HepG2 (cell line): ENCODE measurements around the gene RIMOC1. TPM values are rescaled to one million over a fixed set of nuclear protein-coding genes. Genes with fewer than 3 reads are reported as not detected.

Experiments
- ATAC-seq: fragments of 200-7000 bp; cut with Tn5 transposase; 3 replicates; pipeline ENCODE4 v1.9.1; 2020; ENCODE audit warnings: mild to moderate bottlenecking, moderate library complexity
- BruUV-seq: library from RNA; stranded (reverse); fragments of 400-500 nt; replicated peaks from 2 replicates; lab custom pipeline; 2021; lab: Mats Ljungman, UMichigan
- CTCF ChIA-PET: fragments of 300-600 bp; formaldehyde crosslinking; extraction: SDS; loops from one replicate; lab custom pipeline; 2021; ENCODE audit warnings: low total read pairs, inconsistent platforms, low intra/inter-chr PET ratio; lab: Yijun Ruan, JAX
- POLR2A ChIA-PET: fragments of 350-600 bp; sonication (Branson Sonifier 250); formaldehyde crosslinking; loops from one replicate; lab custom pipeline; 2020; ENCODE audit warnings: antibody characterized with exemption, inconsistent platforms; lab: Yijun Ruan, JAX
- DNase-seq: peaks from one replicate; pipeline ENCODE4 v3.0.0-alpha.2; 2015; ENCODE audit warnings: low spot score
- FAIRE-seq: peaks from 3 replicates; lab custom pipeline; 2011; peaks lifted over from hg19 to GRCh38; lab: Jason Lieb, UNC
- H2AFZ ChIP-seq: one replicate; pipeline ENCODE4 v1.6.1; 2011; ENCODE audit warnings: low read length, inconsistent platforms
- H3K27ac ChIP-seq: fragments of 300-600 bp; 3 replicates; pipeline ENCODE4 v1.8.0; 2011; ENCODE audit warnings: mixed run types, mild to moderate bottlenecking, mixed read lengths, low read length, inconsistent platforms; ENCODE audit not compliant: insufficient read depth; ENCODE audit errors: extremely low read length
- H3K27me3 ChIP-seq, 2 experiments: fragments of 200-600 bp in 1 of 2; 2 replicates in 1 of 2; 3 replicates in 1 of 2; pipeline versions ENCODE4 v1.6.0 to v1.8.0; 2011; ENCODE audit warnings: low read length in 2 of 2, mild to moderate bottlenecking in 2 of 2, moderate library complexity in 2 of 2, inconsistent platforms in 1 of 2; ENCODE audit not compliant: insufficient read depth in 2 of 2, control insufficient read depth in 1 of 2
- H3K36me3 ChIP-seq, 2 experiments: fragments of 200-600 bp in 1 of 2; replicated peaks in 1 of 2; 2 replicates in 1 of 2; 3 replicates in 1 of 2; pipeline versions ENCODE4 v1.5.1 to v1.8.0; 2011; ENCODE audit warnings: low read length in 2 of 2, inconsistent platforms in 1 of 2; ENCODE audit not compliant: insufficient read depth in 2 of 2, control insufficient read depth in 1 of 2
- H3K4me1 ChIP-seq: 2 replicates; pipeline ENCODE4 v1.5.1; 2012; ENCODE audit warnings: low read length, inconsistent platforms; ENCODE audit not compliant: insufficient read depth
- H3K4me2 ChIP-seq: 2 replicates; pipeline ENCODE4 v1.6.0; 2011; ENCODE audit warnings: low read depth, low read length, inconsistent platforms
- H3K4me3 ChIP-seq, 3 experiments: fragments of 200-600 bp in 1 of 3; sonication (generic), shearing (Covaris generic) in 1 of 3; replicated peaks in 1 of 3; 2 replicates each; pipeline ENCODE4 v1.5.1; 2011 to 2016; ENCODE audit warnings: low read length in 3 of 3, inconsistent platforms in 2 of 3, low read depth in 2 of 3, mild to moderate bottlenecking in 2 of 3, control low read depth in 1 of 3, mixed read lengths in 1 of 3; ENCODE audit not compliant: insufficient read depth in 1 of 3
- H3K79me2 ChIP-seq: one replicate; pipeline ENCODE4 v1.6.1; 2011; ENCODE audit warnings: low read length, inconsistent platforms; ENCODE audit not compliant: insufficient read depth
- H3K9ac ChIP-seq: 2 replicates; pipeline ENCODE4 v1.6.0; 2011; ENCODE audit warnings: mild to moderate bottlenecking, low read depth, low read length, inconsistent platforms; ENCODE audit not compliant: insufficient read depth
- H3K9me3 ChIP-seq: 2 replicates; pipeline ENCODE4 v1.5.1; 2012; ENCODE audit warnings: mild to moderate bottlenecking, low read length
- H4K20me1 ChIP-seq: 2 replicates; pipeline ENCODE4 v1.6.0; 2011; ENCODE audit warnings: inconsistent platforms, mild to moderate bottlenecking, low read length, moderate library complexity; ENCODE audit not compliant: insufficient read depth
- ATF1 ChIP-seq: IDR thresholded peaks from 2 replicates; pipeline ENCODE4 v1.6.1; 2016; ENCODE audit warnings: mild to moderate bottlenecking, control low read depth
- DPF2 ChIP-seq: sonication (generic); formaldehyde crosslinking; IDR thresholded peaks from 2 replicates; pipeline ENCODE4 v1.4.0; 2020; ENCODE audit warnings: mild to moderate bottlenecking, low read depth, missing genetic modification reagents, borderline replicate concordance
- EEA1 ChIP-seq: sonication (generic); formaldehyde crosslinking; IDR thresholded peaks from 2 replicates; pipeline ENCODE4 v1.5.1; 2020; ENCODE audit warnings: mild to moderate bottlenecking, missing genetic modification reagents, borderline replicate concordance
- ERF ChIP-seq: IDR thresholded peaks from 2 replicates; pipeline ENCODE4 v1.6.1; 2018; ENCODE audit warnings: missing biosample characterization, missing genetic modification reagents
- ETV6 ChIP-seq: sonication (generic); formaldehyde crosslinking; conservative IDR thresholded peaks from 2 replicates; pipeline ENCODE4 v1.4.0; 2020; ENCODE audit warnings: missing genetic modification reagents
- FOXP1 ChIP-seq, 2 experiments: fragments of 450-650 bp in 1 of 2; IDR thresholded peaks; 2 replicates each; pipeline ENCODE4 v1.6.1; 2017 to 2018; ENCODE audit warnings: antibody characterized with exemption in 1 of 2
- GTF2F1 ChIP-seq: fragments of 150-350 bp; IDR thresholded peaks from 2 replicates; pipeline ENCODE4 v1.6.1; 2014; ENCODE audit warnings: low read length
- GZF1 ChIP-seq: sonication (generic); formaldehyde crosslinking; IDR thresholded peaks from 2 replicates; pipeline ENCODE4 v1.5.1; 2020; ENCODE audit warnings: mild to moderate bottlenecking, missing genetic modification reagents
- MTF2 ChIP-seq: sonication (generic); formaldehyde crosslinking; IDR thresholded peaks from 2 replicates; pipeline ENCODE4 v1.5.0; 2020; ENCODE audit warnings: missing genetic modification reagents, borderline replicate concordance
- RNF2 ChIP-seq: fragments of 450-650 bp; conservative IDR thresholded peaks from 2 replicates; pipeline ENCODE4 v1.6.1; 2016; ENCODE audit warnings: low read depth
- SYNCRIP ChIP-seq: fragments of 200-400 bp; formaldehyde crosslinking; IDR thresholded peaks from 2 replicates; pipeline ENCODE4 v1.6.1; 2018; ENCODE audit warnings: mild to moderate bottlenecking, low read depth, low read length; ENCODE audit not compliant: insufficient read depth
- TEF ChIP-seq: sonication (generic); formaldehyde crosslinking; IDR thresholded peaks from 2 replicates; pipeline ENCODE4 v1.5.0; 2020; ENCODE audit warnings: missing genetic modification reagents
- ZFYVE20 ChIP-seq: sonication (generic); formaldehyde crosslinking; IDR thresholded peaks from 2 replicates; pipeline ENCODE4 v1.8.0; 2023; ENCODE audit warnings: low read depth, mild to moderate bottlenecking, moderate library complexity, missing genetic modification reagents, borderline replicate concordance
- ZNF10 ChIP-seq: sonication (generic); formaldehyde crosslinking; IDR thresholded peaks from 2 replicates; pipeline ENCODE4 v1.4.0; 2020; ENCODE audit warnings: mild to moderate bottlenecking, low read depth, missing genetic modification reagents, borderline replicate concordance
- ZNF160 ChIP-seq: sonication (generic); formaldehyde crosslinking; IDR thresholded peaks from 2 replicates; pipeline ENCODE4 v1.8.0; 2022; ENCODE audit warnings: mild to moderate bottlenecking, inconsistent platforms, missing genetic modification reagents
- ZNF329 ChIP-seq: sonication (generic); formaldehyde crosslinking; IDR thresholded peaks from 2 replicates; pipeline ENCODE4 v1.9.0; 2021; ENCODE audit warnings: low read depth, mild to moderate bottlenecking, missing genetic modification reagents
- WGBS: methylation state at CpG from one replicate; pipeline ENCODE4 v1.1.6; 2017; ENCODE audit warnings: low lambda C conversion rate; 5-methylcytosine and 5-hydroxymethylcytosine counted together
- in situ Hi-C: cut with HindIII; loops from 2 replicates; pipeline ENCODE4 v1.10.0; 2017; ENCODE audit warnings: low pct_unique_long_range_greater_than_20kb; ENCODE audit not compliant: extremely low pct_ligation_motif_present
- intact Hi-C: fragments of 100-400 bp; cut with micrococcal nuclease; formaldehyde crosslinking; loops from one replicate; pipeline ENCODE4 v1.10.0; 2022; ENCODE audit not compliant: unreplicated experiment
- polyA plus RNA-seq, 8 experiments: library from polyadenylated mRNA; depleted of rRNA in 3 of 8; stranded (reverse) in 7 of 8; unstranded in 1 of 8; fragments of >200 nt; fragmentation: Illumina TruSeq in 4 of 8; extraction: Trizol in 4 of 8; gene quantifications; 2 replicates each; pipeline versions ENCODE4 v1.2.1 to v1.2.3, GENCODE V29; 2011 to 2016; ENCODE audit warnings: low read depth in 4 of 8, missing spikeins in 1 of 8, mixed read lengths in 1 of 8; ENCODE audit not compliant: insufficient read depth in 1 of 8
- total RNA-seq, 5 experiments: library from RNA; depleted of rRNA; stranded (reverse); fragments of >200 nt; fragmentation: Illumina TruSeq; extraction: Trizol; gene quantifications; 2 replicates each; pipeline ENCODE4 v1.2.3, GENCODE V29; 2016; ENCODE audit warnings: low read depth in 1 of 5
- TF ChIP-seq, protein P1 (sequence below): sonication (generic); formaldehyde crosslinking; IDR thresholded peaks from 2 replicates; pipeline ENCODE4 v1.4.0; 2020; ENCODE audit warnings: missing genetic modification reagents, borderline replicate concordance
- TF ChIP-seq, protein P2 (sequence below): sonication (generic); formaldehyde crosslinking; IDR thresholded peaks from 2 replicates; pipeline ENCODE4 v1.5.0; 2020; ENCODE audit warnings: mild to moderate bottlenecking, missing genetic modification reagents

RIMOC1 gene
- total and polyA plus RNA-seq, 2 of the 13 experiments (the other 11 are each of a cell fraction or from before 2014, with no cell fraction given): 16.3 to 16.9 TPM

DNA sequence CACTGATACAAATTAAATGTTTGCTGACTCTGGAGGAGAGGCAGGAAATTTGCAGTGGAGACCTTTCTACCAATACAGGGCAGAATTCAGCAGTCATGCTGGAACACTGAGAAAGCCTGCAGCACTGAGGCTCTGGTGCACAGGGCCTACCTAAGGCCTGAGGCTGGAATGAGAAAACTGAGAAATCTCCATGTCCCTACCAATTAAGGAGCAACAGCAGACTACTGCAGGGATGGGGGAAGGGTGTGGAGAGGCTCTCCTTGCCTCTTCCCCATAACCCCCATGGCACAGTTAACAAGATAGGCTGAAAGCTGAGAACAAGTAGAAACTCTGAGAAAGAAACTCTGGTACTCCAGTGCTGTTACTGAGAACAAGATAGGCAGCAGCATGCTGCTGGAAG, 31.4 kb downstream of the RIMOC1 start (continued):
- no peak for TF ChIP-seq ZNF10 (CRISPR knock-in tag)
- TF ChIP-seq ZFYVE20: no peak
- TF ChIP-seq GTF2F1: no peak
- TF ChIP-seq, protein P1, sequence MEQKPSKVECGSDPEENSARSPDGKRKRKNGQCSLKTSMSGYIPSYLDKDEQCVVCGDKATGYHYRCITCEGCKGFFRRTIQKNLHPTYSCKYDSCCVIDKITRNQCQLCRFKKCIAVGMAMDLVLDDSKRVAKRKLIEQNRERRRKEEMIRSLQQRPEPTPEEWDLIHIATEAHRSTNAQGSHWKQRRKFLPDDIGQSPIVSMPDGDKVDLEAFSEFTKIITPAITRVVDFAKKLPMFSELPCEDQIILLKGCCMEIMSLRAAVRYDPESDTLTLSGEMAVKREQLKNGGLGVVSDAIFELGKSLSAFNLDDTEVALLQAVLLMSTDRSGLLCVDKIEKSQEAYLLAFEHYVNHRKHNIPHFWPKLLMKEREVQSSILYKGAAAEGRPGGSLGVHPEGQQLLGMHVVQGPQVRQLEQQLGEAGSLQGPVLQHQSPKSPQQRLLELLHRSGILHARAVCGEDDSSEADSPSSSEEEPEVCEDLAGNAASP (CRISPR knock-in tag): no peak
- no peak for TF ChIP-seq SYNCRIP

- WGBS: 97% methylated on average over 1 of the region's 1 CpG
- FAIRE-seq: no peak
- intact Hi-C loops: no loop called here
These were observed 36.5 kb downstream of the RIMOC1 start for GRCh38 chr5:41940641-41941040.

More at GRCh38 chr5:41940641-41941040, 36.5 kb downstream of the RIMOC1 start:
- H3K79me2 ChIP-seq: no peaks in the 10 kb centered on the region
- ATAC-seq (no peak), DNase-seq (no peak)
- ChIA-PET POLR2A (no interaction called here), CTCF (no interaction called here)
- no peaks in the 10 kb centered on the region for H3K27me3 ChIP-seq
- H3K36me3 ChIP-seq: 0 out of 5 replicates have a peak, but pooled peaks cover 0 to under 1% of the 10 kb centered on the region in 2 experiments
- no peak overlapping the region for H3K4me2 ChIP-seq
- H4K20me1 ChIP-seq: no peaks in the 10 kb centered on the region
- no peak overlapping the region for H2AFZ ChIP-seq
- H3K4me1 ChIP-seq: no peaks in the 10 kb centered on the region
- H3K4me3 ChIP-seq: no peak overlapping the region
- H3K27ac ChIP-seq: no peak overlapping the region
- TF ChIP-seq DPF2: no peak
- no peak for TF ChIP-seq GZF1 (CRISPR knock-in tag)
- no peak for TF ChIP-seq ETV6
- no peak for TF ChIP-seq TEF
- TF ChIP-seq RNF2: no peak
- TF ChIP-seq, protein P2, sequence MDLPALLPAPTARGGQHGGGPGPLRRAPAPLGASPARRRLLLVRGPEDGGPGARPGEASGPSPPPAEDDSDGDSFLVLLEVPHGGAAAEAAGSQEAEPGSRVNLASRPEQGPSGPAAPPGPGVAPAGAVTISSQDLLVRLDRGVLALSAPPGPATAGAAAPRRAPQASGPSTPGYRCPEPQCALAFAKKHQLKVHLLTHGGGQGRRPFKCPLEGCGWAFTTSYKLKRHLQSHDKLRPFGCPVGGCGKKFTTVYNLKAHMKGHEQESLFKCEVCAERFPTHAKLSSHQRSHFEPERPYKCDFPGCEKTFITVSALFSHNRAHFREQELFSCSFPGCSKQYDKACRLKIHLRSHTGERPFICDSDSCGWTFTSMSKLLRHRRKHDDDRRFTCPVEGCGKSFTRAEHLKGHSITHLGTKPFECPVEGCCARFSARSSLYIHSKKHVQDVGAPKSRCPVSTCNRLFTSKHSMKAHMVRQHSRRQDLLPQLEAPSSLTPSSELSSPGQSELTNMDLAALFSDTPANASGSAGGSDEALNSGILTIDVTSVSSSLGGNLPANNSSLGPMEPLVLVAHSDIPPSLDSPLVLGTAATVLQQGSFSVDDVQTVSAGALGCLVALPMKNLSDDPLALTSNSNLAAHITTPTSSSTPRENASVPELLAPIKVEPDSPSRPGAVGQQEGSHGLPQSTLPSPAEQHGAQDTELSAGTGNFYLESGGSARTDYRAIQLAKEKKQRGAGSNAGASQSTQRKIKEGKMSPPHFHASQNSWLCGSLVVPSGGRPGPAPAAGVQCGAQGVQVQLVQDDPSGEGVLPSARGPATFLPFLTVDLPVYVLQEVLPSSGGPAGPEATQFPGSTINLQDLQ (CRISPR knock-in tag): no peak
- TF ChIP-seq EEA1 (CRISPR knock-in tag): no peak
- no peak for TF ChIP-seq ZNF329 (CRISPR knock-in tag)
- TF ChIP-seq MTF2 (CRISPR knock-in tag): no peak
- no peak for TF ChIP-seq ERF (CRISPR knock-in tag)
- TF ChIP-seq ZNF160: no peak
- TF ChIP-seq ATF1 (CRISPR knock-in tag): no peak
- no peak for TF ChIP-seq FOXP1 (IDR thresholded peaks at IDR 0.05)
- TF ChIP-seq FOXP1 (CRISPR knock-in tag; IDR thresholded peaks at IDR 0.05): no peak
- H3K9me3 ChIP-seq: no peaks in the 10 kb centered on the region
- in situ Hi-C loops: no loop called here
- no TSS peak for BruUV-seq
- H3K9ac ChIP-seq: no peak overlapping the region
